Osteocyte (in vitro differentiated cells): ENCODE measurements around the gene CELA2A. TPM values are rescaled to one million over a fixed set of nuclear protein-coding genes. Genes with fewer than 3 reads are reported as not detected.
"Not testable (repeated sequence)": the region's sequence is repeated elsewhere in the genome, so short reads cannot be mapped to it uniquely, and the experiment has no call there.

Experiments
- DNase-seq: peaks from one replicate; pipeline ENCODE4 v3.0.0; 2021; ENCODE audit warnings: mixed read lengths; ENCODE audit not compliant: unreplicated experiment; ENCODE audit errors: extremely low spot score
- H3K27ac Mint-ChIP-seq: one replicate; pipeline ENCODE4 v1.8.0; 2021; ENCODE audit warnings: mild to moderate bottlenecking, mixed read lengths; ENCODE audit not compliant: unreplicated experiment
- H3K27me3 Mint-ChIP-seq: one replicate; pipeline ENCODE4 v1.8.0; 2021; ENCODE audit warnings: mixed read lengths; ENCODE audit not compliant: unreplicated experiment
- H3K36me3 Mint-ChIP-seq: one replicate; pipeline ENCODE4 v1.8.0; 2021; ENCODE audit warnings: mixed read lengths; ENCODE audit not compliant: unreplicated experiment
- H3K4me1 Mint-ChIP-seq: one replicate; pipeline ENCODE4 v1.8.0; 2021; ENCODE audit warnings: mixed read lengths; ENCODE audit not compliant: unreplicated experiment
- H3K4me3 Mint-ChIP-seq: one replicate; pipeline ENCODE4 v1.8.0; 2021; ENCODE audit warnings: mild to moderate bottlenecking, moderate library complexity, mixed read lengths; ENCODE audit not compliant: unreplicated experiment
- H3K9me3 Mint-ChIP-seq: one replicate; pipeline ENCODE4 v1.8.0; 2021; ENCODE audit warnings: mixed read lengths; ENCODE audit not compliant: unreplicated experiment
- total RNA-seq: library from RNA; stranded (reverse); gene quantifications from 2 replicates; pipeline ENCODE4 v1.2.1, GENCODE V29; 2021
- TF ChIP-seq, protein P1 (sequence below): fragments of 200-600 bp; sonication (generic); IDR thresholded peaks from 2 replicates; pipeline ENCODE4 v1.5.0; 2021; ENCODE audit warnings: antibody characterized with exemption, mild to moderate bottlenecking, moderate library complexity

CELA2A gene
- total RNA-seq, 1 donor from 2014 or later, result not detected

DNA sequence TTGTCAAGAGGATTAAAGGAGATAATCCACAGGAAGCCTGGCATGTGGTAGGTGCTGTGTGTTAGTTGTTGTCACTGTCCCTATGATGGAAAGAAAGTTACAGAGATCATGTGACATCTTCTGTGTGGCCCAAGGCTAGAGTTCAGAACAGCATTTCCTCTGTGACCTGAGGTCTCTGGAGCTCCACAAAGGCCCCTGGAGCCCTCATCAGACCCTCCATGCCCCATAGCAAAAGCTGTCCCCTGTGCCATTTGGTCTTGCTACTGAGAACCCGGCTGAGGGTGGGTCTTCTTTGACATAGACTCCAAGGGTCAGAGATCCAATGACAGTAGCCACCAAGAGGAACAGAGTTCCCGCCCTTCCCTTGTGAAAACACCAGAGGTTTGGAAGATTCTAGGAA, 27.4 kb downstream of the CELA2A start:
- H3K27ac Mint-ChIP-seq, result no peak overlapping the region
- no peak overlapping the region for H3K4me3 Mint-ChIP-seq
- no peak for DNase-seq

DNA sequence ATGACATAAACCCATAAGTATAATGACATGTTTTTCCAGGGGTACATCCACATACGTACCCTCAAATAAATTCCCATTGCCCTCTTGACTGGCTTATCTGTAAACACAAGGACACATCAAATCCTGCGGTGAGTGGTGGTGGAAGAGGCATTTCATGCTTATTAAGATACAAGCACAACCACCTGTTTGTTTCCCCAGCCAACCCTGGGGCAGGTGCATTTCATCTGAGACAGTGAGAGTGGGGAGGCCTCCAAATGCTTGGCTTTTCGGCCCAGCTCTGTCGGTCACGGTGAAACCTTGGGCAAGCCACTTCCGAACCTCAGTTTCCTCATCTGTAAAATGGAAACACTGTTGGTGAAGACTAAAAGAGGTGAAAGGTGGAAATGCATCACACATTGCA, 27.9 kb downstream of the CELA2A start:
- not testable (repeated sequence) for DNase-seq, H3K27ac Mint-ChIP-seq, H3K27me3 Mint-ChIP-seq, H3K36me3 Mint-ChIP-seq, H3K4me3 Mint-ChIP-seq, H3K4me1 Mint-ChIP-seq, H3K9me3 Mint-ChIP-seq

More for the DNA sequence above, 27.4 kb downstream of the CELA2A start:
- Mint-ChIP-seq H3K9me3 (no peaks in the 10 kb centered on the region), H3K36me3 (peaks cover 2% of the 10 kb centered on the region), H3K4me1 (no peaks in the 10 kb centered on the region), H3K27me3 (no peaks in the 10 kb centered on the region)
- TF ChIP-seq, protein P1, sequence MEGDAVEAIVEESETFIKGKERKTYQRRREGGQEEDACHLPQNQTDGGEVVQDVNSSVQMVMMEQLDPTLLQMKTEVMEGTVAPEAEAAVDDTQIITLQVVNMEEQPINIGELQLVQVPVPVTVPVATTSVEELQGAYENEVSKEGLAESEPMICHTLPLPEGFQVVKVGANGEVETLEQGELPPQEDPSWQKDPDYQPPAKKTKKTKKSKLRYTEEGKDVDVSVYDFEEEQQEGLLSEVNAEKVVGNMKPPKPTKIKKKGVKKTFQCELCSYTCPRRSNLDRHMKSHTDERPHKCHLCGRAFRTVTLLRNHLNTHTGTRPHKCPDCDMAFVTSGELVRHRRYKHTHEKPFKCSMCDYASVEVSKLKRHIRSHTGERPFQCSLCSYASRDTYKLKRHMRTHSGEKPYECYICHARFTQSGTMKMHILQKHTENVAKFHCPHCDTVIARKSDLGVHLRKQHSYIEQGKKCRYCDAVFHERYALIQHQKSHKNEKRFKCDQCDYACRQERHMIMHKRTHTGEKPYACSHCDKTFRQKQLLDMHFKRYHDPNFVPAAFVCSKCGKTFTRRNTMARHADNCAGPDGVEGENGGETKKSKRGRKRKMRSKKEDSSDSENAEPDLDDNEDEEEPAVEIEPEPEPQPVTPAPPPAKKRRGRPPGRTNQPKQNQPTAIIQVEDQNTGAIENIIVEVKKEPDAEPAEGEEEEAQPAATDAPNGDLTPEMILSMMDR, result no peak

DNA sequence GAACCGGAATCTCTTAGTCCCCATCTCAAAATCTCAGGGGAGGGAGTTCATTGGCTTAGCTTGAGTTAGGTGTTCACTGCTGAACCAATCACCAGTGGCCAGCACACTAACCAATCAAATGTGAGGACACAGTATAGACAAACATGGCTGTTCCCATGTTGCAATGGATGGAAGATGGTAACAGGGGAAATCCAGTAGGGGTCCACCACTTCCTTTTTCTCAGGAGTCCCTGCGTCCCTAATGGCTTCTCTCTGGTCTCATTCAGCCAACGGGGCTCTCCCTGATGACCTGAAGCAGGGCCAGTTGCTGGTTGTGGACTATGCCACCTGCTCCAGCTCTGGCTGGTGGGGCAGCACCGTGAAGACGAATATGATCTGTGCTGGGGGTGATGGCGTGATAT, 29.1 kb downstream of the CELA2A start:
- TF ChIP-seq, protein P1, result no peak
- Mint-ChIP-seq H3K4me1 (no peaks in the 10 kb centered on the region), H3K36me3 (peaks cover 6% of the 10 kb centered on the region), H3K27ac (no peak overlapping the region), H3K27me3 (no peaks in the 10 kb centered on the region), H3K9me3 (no peaks in the 10 kb centered on the region), H3K4me3 (no peak overlapping the region)
- DNase-seq, result no peak

DNA sequence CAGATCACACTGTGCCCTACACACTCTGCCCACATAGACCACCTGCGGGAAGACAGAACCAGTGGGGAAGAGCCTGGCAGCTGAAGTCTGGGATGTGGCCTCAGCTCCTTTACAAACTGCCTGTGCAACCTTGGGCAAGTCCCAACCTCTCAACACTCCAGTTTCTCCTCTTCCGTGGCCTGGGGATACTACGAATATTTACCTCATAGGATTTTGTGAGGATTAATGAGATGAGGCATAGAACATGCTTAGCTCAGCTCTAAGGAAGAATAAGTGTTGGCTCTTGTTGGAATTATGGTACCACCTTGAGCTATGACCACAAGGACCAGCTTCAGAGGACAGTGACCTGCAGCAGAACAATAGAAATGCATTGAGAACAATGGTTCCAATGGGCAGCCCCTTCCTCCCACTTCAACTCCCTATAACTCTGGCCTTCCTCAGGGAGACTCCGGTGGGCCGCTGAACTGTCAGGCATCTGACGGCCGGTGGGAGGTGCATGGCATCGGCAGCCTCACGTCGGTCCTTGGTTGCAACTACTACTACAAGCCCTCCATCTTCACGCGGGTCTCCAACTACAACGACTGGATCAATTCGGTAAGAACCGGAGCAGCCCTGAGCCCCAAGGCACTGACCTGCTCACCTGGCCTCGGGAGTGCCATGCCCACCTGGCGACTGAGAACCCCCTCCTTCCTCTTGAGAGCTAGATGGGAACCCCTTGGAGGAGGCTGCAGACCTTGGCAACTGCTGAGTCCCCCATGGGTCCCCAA, 30.5 kb downstream of the CELA2A start:
- H3K9me3 Mint-ChIP-seq, H3K27me3 Mint-ChIP-seq, H3K36me3 Mint-ChIP-seq, H3K27ac Mint-ChIP-seq, H3K4me3 Mint-ChIP-seq, DNase-seq, H3K4me1 Mint-ChIP-seq: not testable (repeated sequence)

DNA sequence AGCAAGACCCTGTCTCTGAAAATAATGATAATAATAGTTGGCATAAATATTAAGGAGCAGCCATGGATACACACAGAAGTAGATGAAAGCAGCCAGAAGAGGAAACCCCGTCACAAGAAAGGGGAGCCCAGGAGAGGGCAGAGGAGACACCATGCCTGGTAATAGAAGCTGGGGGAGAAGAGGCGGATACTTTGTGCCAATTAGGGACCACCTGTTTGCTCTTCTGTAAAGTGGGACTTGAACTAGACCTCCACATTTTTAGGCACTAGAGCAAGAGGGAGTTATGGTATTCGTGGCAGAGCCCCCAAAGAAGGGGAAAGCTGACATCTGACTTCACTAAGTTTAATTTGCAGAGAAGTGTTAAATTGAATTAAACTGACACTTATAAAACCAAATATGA, 31.8 kb downstream of the CELA2A start:
- Mint-ChIP-seq H3K9me3 (no peaks in the 10 kb centered on the region), H3K4me1 (no peaks in the 10 kb centered on the region), H3K4me3 (no peak overlapping the region), H3K27ac (no peak overlapping the region), H3K36me3 (peaks cover 9% of the 10 kb centered on the region), H3K27me3 (no peaks in the 10 kb centered on the region)
- DNase-seq, result no peak
- TF ChIP-seq, protein P1, result no peak

DNA sequence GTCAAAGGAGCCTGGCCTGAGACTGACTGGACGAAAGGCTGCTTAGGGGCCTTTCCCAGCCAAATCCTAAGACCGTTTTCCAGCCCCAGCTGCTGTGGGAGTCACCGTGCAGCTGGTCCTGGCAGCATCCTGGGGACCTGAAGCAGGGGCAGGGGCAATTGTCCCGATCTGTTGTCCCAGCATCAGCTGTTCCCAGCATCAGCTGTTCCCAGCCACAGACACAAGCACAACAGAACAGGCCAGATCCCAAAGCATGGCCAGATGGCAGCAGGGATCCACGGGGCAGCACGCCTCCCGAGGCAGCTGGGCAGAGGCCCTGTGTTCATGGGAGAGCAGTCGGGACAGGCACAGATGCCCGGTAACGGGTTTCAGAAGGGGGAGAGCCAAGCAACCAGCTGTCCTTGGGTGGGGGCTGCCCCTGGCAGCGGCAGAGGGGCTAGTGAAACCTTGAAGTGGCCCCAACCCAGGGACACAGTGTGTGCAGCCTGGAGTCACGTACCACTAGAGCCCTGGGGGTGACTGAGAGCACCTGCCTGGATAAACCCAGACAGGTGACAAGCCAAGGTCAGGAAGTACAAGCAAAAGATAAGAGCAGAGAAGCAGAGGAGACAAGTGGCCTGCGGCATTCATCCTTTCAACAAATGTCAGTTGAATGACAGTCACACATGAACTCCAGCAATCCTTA, 32.7 kb downstream of the CELA2A start:
- no peak for DNase-seq
- TF ChIP-seq, protein P1, result no peak
- H3K27ac Mint-ChIP-seq, result no peak overlapping the region
- H3K36me3 Mint-ChIP-seq, result peaks cover 9% of the 10 kb centered on the region
- no peaks in the 10 kb centered on the region for H3K9me3 Mint-ChIP-seq
- H3K27me3 Mint-ChIP-seq, result no peaks in the 10 kb centered on the region
- H3K4me1 Mint-ChIP-seq, result no peaks in the 10 kb centered on the region
- H3K4me3 Mint-ChIP-seq, result no peak overlapping the region

DNA sequence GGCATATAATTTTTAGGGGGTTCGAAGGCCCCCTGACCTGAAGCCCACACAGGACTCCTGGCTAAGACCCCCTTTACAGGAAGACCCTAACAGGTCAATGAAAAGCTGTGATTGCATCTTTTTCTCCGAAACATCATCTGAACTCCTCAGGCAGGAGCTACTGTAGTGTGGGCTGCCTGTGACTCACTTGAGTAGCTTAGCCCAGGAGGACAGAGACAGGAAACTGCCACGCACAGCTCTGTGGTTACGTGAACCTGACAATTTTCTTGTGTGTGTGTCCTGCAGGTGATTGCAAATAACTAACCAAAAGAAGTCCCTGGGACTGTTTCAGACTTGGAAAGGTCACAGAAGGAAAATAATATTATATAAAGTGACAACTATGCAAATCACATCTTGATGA, 34.5 kb downstream of the CELA2A start:
- not testable (repeated sequence) for H3K4me1 Mint-ChIP-seq, DNase-seq, H3K27me3 Mint-ChIP-seq, H3K4me3 Mint-ChIP-seq, H3K27ac Mint-ChIP-seq, H3K9me3 Mint-ChIP-seq
- H3K36me3 Mint-ChIP-seq, result peaks cover 20% of the 10 kb centered on the region
